HEK293 (cell line): ENCODE data around the gene UBR2.
A peak's percentile ranks its signal among the peaks of the same experiment; 100 is the strongest.

Source experiments
- ATF2 ChIP-seq: fragments of 450-650 bp; formaldehyde crosslinking; IDR thresholded peaks from 2 replicates; pipeline ENCODE4 v1.5.1; 2016; ENCODE audit warnings: missing biosample characterization, missing genetic modification characterization, low read depth
- BCL11B ChIP-seq: fragments of 450-650 bp; formaldehyde crosslinking; IDR thresholded peaks from 2 replicates; pipeline ENCODE4 v1.5.1; 2016; ENCODE audit warnings: low read depth, missing biosample characterization, missing genetic modification characterization
- CTCF ChIP-seq: fragments of 450-650 bp; formaldehyde crosslinking; IDR thresholded peaks from 2 replicates; pipeline ENCODE4 v1.5.1; 2016; ENCODE audit warnings: missing biosample characterization, missing genetic modification characterization
- KLF1 ChIP-seq: fragments of 450-650 bp; formaldehyde crosslinking; IDR thresholded peaks from 2 replicates; pipeline ENCODE4 v1.5.1; 2016; ENCODE audit warnings: missing biosample characterization, missing genetic modification characterization
- RBAK ChIP-seq: fragments of 450-650 bp; formaldehyde crosslinking; IDR thresholded peaks from 2 replicates; pipeline ENCODE4 v1.5.1; 2016; ENCODE audit warnings: missing biosample characterization, missing genetic modification characterization
- TCF7L2 ChIP-seq: IDR thresholded peaks from 2 replicates; pipeline ENCODE4 v1.6.1; 2011; ENCODE audit warnings: low read depth, mild to moderate bottlenecking, inconsistent platforms, low read length, moderate library complexity, borderline replicate concordance
- YY1 ChIP-seq: fragments of 450-650 bp; formaldehyde crosslinking; IDR thresholded peaks from 2 replicates; pipeline ENCODE4 v1.5.1; 2018; ENCODE audit warnings: missing biosample characterization, missing genetic modification characterization
- ZBTB49 ChIP-seq: fragments of 450-650 bp; formaldehyde crosslinking; IDR thresholded peaks from 2 replicates; pipeline ENCODE4 v1.5.1; 2016; ENCODE audit warnings: missing biosample characterization, missing genetic modification characterization, low read depth
- ZNF138 ChIP-seq: fragments of 450-650 bp; formaldehyde crosslinking; IDR thresholded peaks from 2 replicates; pipeline ENCODE4 v1.5.1; 2016; ENCODE audit warnings: missing biosample characterization, missing genetic modification characterization, borderline replicate concordance
- ZNF561 ChIP-seq: fragments of 450-650 bp; IDR thresholded peaks from 2 replicates; pipeline ENCODE4 v1.5.1; 2018; ENCODE audit warnings: missing biosample characterization, missing genetic modification characterization, borderline replicate concordance
- ZNF768 ChIP-seq: fragments of 450-650 bp; formaldehyde crosslinking; IDR thresholded peaks from 2 replicates; pipeline ENCODE4 v1.5.1; 2018; ENCODE audit warnings: missing biosample characterization, mild to moderate bottlenecking, missing genetic modification characterization
- ZSCAN18 ChIP-seq: fragments of 450-650 bp; formaldehyde crosslinking; IDR thresholded peaks from 2 replicates; pipeline ENCODE4 v1.5.1; 2016; ENCODE audit warnings: missing biosample characterization, missing genetic modification characterization
- ZSCAN30 ChIP-seq: fragments of 450-650 bp; IDR thresholded peaks from 2 replicates; pipeline ENCODE4 v1.5.1; 2018; ENCODE audit warnings: missing biosample characterization, mild to moderate bottlenecking, missing genetic modification characterization, moderate library complexity

GRCh38 chr6:42556462-42556861 is 7.4 kb upstream of the UBR2 start:
- no peak for TF ChIP-seq ZBTB49 (tag by site-specific recombination)
- no peak for TF ChIP-seq CTCF
- TF ChIP-seq TCF7L2 = no peak
- no peak for TF ChIP-seq ZNF768 (tag by site-specific recombination)
- TF ChIP-seq ATF2 (tag by site-specific recombination) = no peak
- no peak for TF ChIP-seq ZSCAN18 (tag by site-specific recombination)
- TF ChIP-seq ZSCAN30 (tag by site-specific recombination) = no peak
- TF ChIP-seq ZNF138 (tag by site-specific recombination) = no peak
- no peak for TF ChIP-seq ZNF561
- TF ChIP-seq KLF1 (tag by site-specific recombination) = peak; percentile 57
- TF ChIP-seq BCL11B (tag by site-specific recombination) = no peak
- TF ChIP-seq YY1 (tag by site-specific recombination) = no peak
- TF ChIP-seq RBAK (tag by site-specific recombination) = no peak
